SK-N-MC (cell line): Measurements from ENCODE around the gene LRPAP1.

Experiments
- EZH2 ChIP-seq: fragments of 200-600 bp; sonication (generic); IDR thresholded peaks from one replicate; pipeline ENCODE4 v1.6.1; 2017; ENCODE audit warnings: antibody characterized with exemption
- POLR2AphosphoS5 ChIP-seq: IDR thresholded peaks from 2 replicates; pipeline ENCODE4 v1.6.1; 2012; ENCODE audit warnings: mild to moderate bottlenecking, low read depth, low read length, borderline replicate concordance

- TF ChIP-seq POLR2AphosphoS5 (no peak), EZH2 (no peak)
Measured at GRCh38 chr4:3478446-3479357, 53.5 kb downstream of the LRPAP1 start.
